ENCODE data around the gene DACH1.

The DACH1 gene

DNA sequence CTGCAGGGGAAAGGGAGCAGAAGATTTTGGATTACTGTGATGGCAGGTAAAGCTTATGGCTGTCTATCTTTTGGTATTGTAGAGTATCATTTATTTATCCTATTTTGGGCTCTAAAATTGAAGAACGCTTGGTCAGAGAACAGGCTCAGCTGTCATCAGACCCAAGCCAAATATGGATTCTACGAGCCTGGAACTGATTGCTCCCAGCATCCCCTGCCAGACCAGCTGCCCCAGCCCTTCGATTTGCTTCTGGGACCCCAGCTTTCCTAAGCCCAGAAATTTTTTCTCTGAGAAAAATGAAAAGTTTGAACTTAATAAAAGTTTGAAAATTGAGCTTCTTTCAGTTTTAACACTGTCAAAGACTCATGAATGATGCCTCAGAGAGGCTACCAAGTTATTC is 472.8 kb downstream of the DACH1 start:
- no peak for DNase-seq (ENCODE audit: low spot score)

All from activated CD4-positive, alpha-beta T cell treated with anti-CD3 and anti-CD28 coated beads, Interleukin-2, Interleukin-4, amounts not matched to agents 100 ng/mL and 50 ng/mL, durations not matched to agents 16 hours and 8 hours (primary cell).